WTC11 (cell line): ENCODE measurements around the gene ERBB2. TPM values are rescaled to one million over a fixed set of nuclear protein-coding genes. Genes with fewer than 3 reads are reported as not detected.
A peak's percentile ranks its signal among the peaks of the same experiment; 100 is the strongest.

Source experiments
- AR ChIP-seq: fragments of 250-450 bp; sonication (Bioruptor Pico); IDR thresholded peaks from 2 replicates; pipeline ENCODE4 v1.9.0; 2021; ENCODE audit warnings: mild to moderate bottlenecking
- ATF1 ChIP-seq: sonication (generic); formaldehyde crosslinking; IDR thresholded peaks from 2 replicates; pipeline ENCODE4 v1.8.1; 2023; ENCODE audit warnings: mild to moderate bottlenecking, moderate library complexity, missing genetic modification reagents
- CDX4 ChIP-seq: fragments of 250-450 bp; sonication (Bioruptor Pico); IDR thresholded peaks from 2 replicates; pipeline ENCODE4 v1.9.0; 2021; ENCODE audit warnings: moderate library complexity, mild to moderate bottlenecking, inconsistent platforms, borderline replicate concordance
- E2F4 ChIP-seq: sonication (generic); formaldehyde crosslinking; IDR thresholded peaks from 2 replicates; pipeline ENCODE4 v1.8.1; 2022; ENCODE audit warnings: low read depth, mild to moderate bottlenecking, moderate library complexity, missing genetic modification reagents, borderline replicate concordance
- E2F5 ChIP-seq: sonication (generic); formaldehyde crosslinking; IDR thresholded peaks from 2 replicates; pipeline ENCODE4 v1.8.1; 2022; ENCODE audit warnings: mild to moderate bottlenecking, moderate library complexity, missing genetic modification reagents
- FOXK1 ChIP-seq: sonication (generic); formaldehyde crosslinking; IDR thresholded peaks from 2 replicates; pipeline ENCODE4 v1.8.0; 2022; ENCODE audit warnings: mild to moderate bottlenecking, moderate library complexity, missing genetic modification reagents
- HMGA2 ChIP-seq: fragments of 250-450 bp; sonication (Bioruptor Pico); IDR thresholded peaks from 2 replicates; pipeline ENCODE4 v1.4.0; 2021; ENCODE audit warnings: mild to moderate bottlenecking, moderate library complexity
- HMGXB4 ChIP-seq: sonication (generic); formaldehyde crosslinking; IDR thresholded peaks from 2 replicates; pipeline ENCODE4 v1.8.1; 2023; ENCODE audit warnings: mild to moderate bottlenecking, moderate library complexity, missing genetic modification reagents
- IRF1 ChIP-seq: sonication (generic); formaldehyde crosslinking; IDR thresholded peaks from 2 replicates; pipeline ENCODE4 v1.8.0; 2023; ENCODE audit warnings: missing genetic modification reagents
- JAZF1 ChIP-seq: fragments of 250-450 bp; sonication (Bioruptor Pico); IDR thresholded peaks from 2 replicates; pipeline ENCODE4 v1.9.0; 2021; ENCODE audit warnings: moderate library complexity, mild to moderate bottlenecking, inconsistent platforms
- KAT7 ChIP-seq: sonication (generic); formaldehyde crosslinking; IDR thresholded peaks from 2 replicates; pipeline ENCODE4 v1.8.1; 2023; ENCODE audit warnings: missing genetic modification reagents, mild to moderate bottlenecking, borderline replicate concordance
- MYBL2 ChIP-seq: sonication (generic); formaldehyde crosslinking; IDR thresholded peaks from 2 replicates; pipeline ENCODE4 v1.8.1; 2023; ENCODE audit warnings: mild to moderate bottlenecking, moderate library complexity, missing genetic modification reagents
- NFE2L1 ChIP-seq: sonication (generic); formaldehyde crosslinking; IDR thresholded peaks from 2 replicates; pipeline ENCODE4 v1.8.1; 2023; ENCODE audit warnings: missing genetic modification reagents
- NR1H2 ChIP-seq: sonication (generic); formaldehyde crosslinking; IDR thresholded peaks from 2 replicates; pipeline ENCODE4 v1.9.0; 2021; ENCODE audit warnings: mild to moderate bottlenecking, moderate library complexity, missing genetic modification reagents
- SMAD4 ChIP-seq: sonication (generic); formaldehyde crosslinking; IDR thresholded peaks from 2 replicates; pipeline ENCODE4 v1.8.0; 2022; ENCODE audit warnings: mild to moderate bottlenecking, missing genetic modification reagents
- TCF7 ChIP-seq: sonication (generic); formaldehyde crosslinking; IDR thresholded peaks from 2 replicates; pipeline ENCODE4 v1.8.0; 2022; ENCODE audit warnings: mild to moderate bottlenecking, low read depth, missing genetic modification reagents, moderate library complexity
- TEAD4 ChIP-seq: sonication (generic); formaldehyde crosslinking; IDR thresholded peaks from 2 replicates; pipeline ENCODE4 v1.8.0; 2022; ENCODE audit warnings: mild to moderate bottlenecking, missing genetic modification reagents
- TP53 ChIP-seq: sonication (generic); formaldehyde crosslinking; IDR thresholded peaks from 2 replicates; pipeline ENCODE4 v1.8.1; 2023; ENCODE audit warnings: mild to moderate bottlenecking, missing genetic modification reagents
- USF1 ChIP-seq: sonication (generic); formaldehyde crosslinking; IDR thresholded peaks from 2 replicates; pipeline ENCODE4 v1.8.0; 2022; ENCODE audit warnings: mild to moderate bottlenecking, missing genetic modification reagents
- ZMAT4 ChIP-seq: fragments of 250-450 bp; sonication (Bioruptor Pico); IDR thresholded peaks from 2 replicates; pipeline ENCODE4 v1.9.0; 2021; ENCODE audit warnings: mild to moderate bottlenecking
- ZNF121 ChIP-seq: sonication (generic); formaldehyde crosslinking; IDR thresholded peaks from 2 replicates; pipeline ENCODE4 v1.8.0; 2023; ENCODE audit warnings: missing genetic modification reagents
- ZNF138 ChIP-seq: sonication (generic); formaldehyde crosslinking; conservative IDR thresholded peaks from 2 replicates; pipeline ENCODE4 v1.8.1; 2022; ENCODE audit warnings: mild to moderate bottlenecking, moderate library complexity, missing genetic modification reagents
- ZNF263 ChIP-seq: sonication (generic); formaldehyde crosslinking; IDR thresholded peaks from 2 replicates; pipeline ENCODE4 v1.8.1; 2022; ENCODE audit warnings: low read depth, mild to moderate bottlenecking, moderate library complexity, missing genetic modification reagents
- ZNF317 ChIP-seq: sonication (generic); formaldehyde crosslinking; IDR thresholded peaks from 2 replicates; pipeline ENCODE4 v1.8.1; 2023; ENCODE audit warnings: low read depth, mild to moderate bottlenecking, moderate library complexity, missing genetic modification reagents, borderline replicate concordance
- ZNF396 ChIP-seq: fragments of 250-450 bp; sonication (Bioruptor Pico); IDR thresholded peaks from 2 replicates; pipeline ENCODE4 v1.8.0; 2021; ENCODE audit warnings: mild to moderate bottlenecking, moderate library complexity, borderline replicate concordance
- ZNF416 ChIP-seq: fragments of 250-450 bp; sonication (Bioruptor Pico); IDR thresholded peaks from 2 replicates; pipeline ENCODE4 v1.9.0; 2021; ENCODE audit warnings: mild to moderate bottlenecking, inconsistent platforms
- ZNF423 ChIP-seq: fragments of 250-450 bp; sonication (Bioruptor Pico); IDR thresholded peaks from 2 replicates; pipeline ENCODE4 v2.1.2; 2022; ENCODE audit warnings: mild to moderate bottlenecking, moderate library complexity
- ZNF671 ChIP-seq: fragments of 250-450 bp; sonication (Bioruptor Pico); IDR thresholded peaks from 2 replicates; pipeline ENCODE4 v1.8.0; 2021; ENCODE audit warnings: mild to moderate bottlenecking
- ZSCAN18 ChIP-seq: fragments of 250-450 bp; sonication (Bioruptor Pico); IDR thresholded peaks from 2 replicates; pipeline ENCODE4 v2.1.2; 2022; ENCODE audit warnings: mild to moderate bottlenecking, moderate library complexity
- total RNA-seq: library from RNA; stranded (reverse); gene quantifications from 3 replicates; pipeline ENCODE4 v1.2.3, GENCODE V29; 2021

Gene ERBB2
- total RNA-seq, 1 experiment from 2014 or later: 209 TPM

GRCh38 chr17:39737760-39738567 lies 38.1 kb downstream of the ERBB2 start, which contains the start of gene GRB7 (continued):
- TF ChIP-seq ZNF317 (CRISPR knock-in tag) (no peak), ZSCAN18 (CRISPR knock-in tag) (no peak), MYBL2 (CRISPR knock-in tag) (0 out of 2 replicates have a peak, but pooled peaks have one; percentile 14), ZNF396 (no peak), ZNF423 (CRISPR knock-in tag) (no peak), USF1 (CRISPR knock-in tag) (no peak), TCF7 (CRISPR knock-in tag) (no peak), E2F5 (CRISPR knock-in tag) (no peak), IRF1 (CRISPR knock-in tag) (no peak), ZMAT4 (CRISPR knock-in tag) (no peak), HMGA2 (CRISPR knock-in tag) (no peak), NFE2L1 (CRISPR knock-in tag) (no peak), ATF1 (CRISPR knock-in tag) (no peak), ZNF263 (CRISPR knock-in tag) (no peak), TEAD4 (CRISPR knock-in tag) (no peak), HMGXB4 (peak; percentile 44; the same call in 1 of the 2 replicates), NR1H2 (no peak), SMAD4 (CRISPR knock-in tag) (no peak), TP53 (CRISPR knock-in tag) (0 out of 2 replicates have a peak, but pooled peaks have one; percentile 45), JAZF1 (CRISPR knock-in tag) (no peak), E2F4 (CRISPR knock-in tag) (no peak), ZNF121 (CRISPR knock-in tag) (no peak), KAT7 (no peak), ZNF138 (no peak), AR (no peak), CDX4 (no peak), ZNF671 (CRISPR knock-in tag) (no peak), FOXK1 (CRISPR knock-in tag) (0 out of 2 replicates have a peak, but pooled peaks have one; percentile 49), ZNF416 (CRISPR knock-in tag) (no peak)
